Lung (tissue), 12 donors: ENCODE measurements around the gene SMARCAL1. TPM values are rescaled to one million over a fixed set of nuclear protein-coding genes. Genes with fewer than 3 reads are reported as not detected.
A peak's percentile ranks its signal among the peaks of the same experiment; 100 is the strongest.

Source experiments
- ATAC-seq: fragments of 200-7000 bp; cut with Tn5 transposase; one replicate; pipeline ENCODE4 v1.9.1; 2020; ENCODE audit warnings: moderate number of reproducible peaks; ENCODE audit not compliant: insufficient read depth, low FRiP score
- DNase-seq, 3 donors: peaks; one replicate each; pipeline ENCODE4 v3.0.0-alpha.2; 2013 to 2017
- H3K27ac ChIP-seq, 2 donors: one replicate each; pipeline ENCODE4 v1.5.1; 2013; ENCODE audit warnings: mild to moderate bottlenecking in 2 of 2, moderate library complexity in 2 of 2, control low read depth in 1 of 2, inconsistent platforms in 1 of 2, low read depth in 1 of 2, low read length in 1 of 2
- H3K27me3 ChIP-seq, 3 donors: one replicate each; pipeline ENCODE4 v1.5.1; 2013; ENCODE audit warnings: low read length in 2 of 3; ENCODE audit not compliant: control insufficient read depth in 3 of 3, insufficient read depth in 3 of 3
- H3K36me3 ChIP-seq, 4 donors: one replicate each; pipeline ENCODE4 v1.5.1; 2013; ENCODE audit warnings: low read length in 4 of 4, mild to moderate bottlenecking in 1 of 4, moderate library complexity in 1 of 4; ENCODE audit not compliant: control insufficient read depth in 4 of 4, insufficient read depth in 4 of 4
- H3K4me1 ChIP-seq, 5 donors: one replicate each; pipeline ENCODE4 v1.5.1; 2013; ENCODE audit warnings: low read length in 5 of 5, mild to moderate bottlenecking in 2 of 5, moderate library complexity in 1 of 5; ENCODE audit not compliant: control insufficient read depth in 5 of 5, insufficient read depth in 5 of 5
- H3K4me3 ChIP-seq: one replicate; pipeline ENCODE4 v1.5.1; 2013; ENCODE audit warnings: mild to moderate bottlenecking, control low read depth, moderate library complexity
- H3K9ac ChIP-seq, 2 donors: one replicate each; pipeline ENCODE4 v1.5.1; 2013; ENCODE audit warnings: low read length in 2 of 2, control low read depth in 1 of 2; ENCODE audit not compliant: insufficient read depth in 1 of 2
- H3K9me3 ChIP-seq, 4 donors: one replicate each; pipeline ENCODE4 v1.5.1; 2013; ENCODE audit warnings: low read length in 3 of 4, mild to moderate bottlenecking in 1 of 4, moderate library complexity in 1 of 4; ENCODE audit not compliant: control insufficient read depth in 4 of 4, insufficient read depth in 3 of 4
- CTCF ChIP-seq: IDR thresholded peaks from 2 replicates; pipeline ENCODE4 v1.5.1; 2012; ENCODE audit warnings: mild to moderate bottlenecking; ENCODE audit errors: control extremely low read depth, extremely low read depth
- WGBS, 2 donors: extraction: QIAGEN DNeasy Blood & Tissue Kit; methylation state at CpG; one replicate each; pipeline ENCODE4 v1.1.7; 2013; 5-methylcytosine and 5-hydroxymethylcytosine counted together
- polyA plus RNA-seq, 2 donors: library from polyadenylated mRNA; stranded (reverse); fragments of 200-250 nt; gene quantifications; one replicate each; pipeline ENCODE4 v1.2.1, GENCODE V29; 2013
- total RNA-seq, 2 donors: library from RNA; depleted of rRNA in 1 of 2; stranded (reverse); fragments of >200 nt in 1 of 2; gene quantifications; one replicate each; pipeline ENCODE4 v1.2.1, GENCODE V29; 2014 to 2021
- donor health status: control.
- donor health status: control.
- donor health status: Bipolar disorder and iron deficiency.
- donor health status: healthy.
- donor health status: DM: yes; HTN: yes; CAD: no.

The SMARCAL1 gene
- total and polyA plus RNA-seq, 4 donors = 5.2 to 28.6 (median 13.5) TPM

GRCh38 chr2:216507220-216508160 lies 95.2 kb downstream of the SMARCAL1 start:
- no peak overlapping the region for H3K4me3 ChIP-seq
- no peak overlapping the region for H3K27ac ChIP-seq
- 89 to 91% methylated on average over 5 of the region's 5 CpGs for WGBS, 2 donors
- no peak overlapping the region for H3K9ac ChIP-seq
- DNase-seq (no peak), ATAC-seq (no peak)
- H3K4me1 ChIP-seq = peaks cover 0 to 10% (median 0%) of the 10 kb centered on the region in 5 donors
- no peaks in the 10 kb centered on the region for H3K27me3 ChIP-seq
- H3K36me3 ChIP-seq = peaks cover 10 to 29% (median 13%) of the 10 kb centered on the region in 4 donors
- no peaks in the 10 kb centered on the region for H3K9me3 ChIP-seq
- no peak for TF ChIP-seq CTCF

GRCh38 chr2:216508229-216508628 lies 95.9 kb downstream of the SMARCAL1 start:
- no peak for ATAC-seq
- Histone ChIP-seq H3K27me3 (no peaks in the 10 kb centered on the region), H3K27ac (no peak overlapping the region), H3K4me1 (peaks cover 0 to 3% (median 0%) of the 10 kb centered on the region in 5 donors), H3K4me3 (no peak overlapping the region), H3K9me3 (no peaks in the 10 kb centered on the region), H3K36me3 (peaks cover 5 to 25% (median 6%) of the 10 kb centered on the region in 4 donors), H3K9ac (no peak overlapping the region)
- no peak for TF ChIP-seq CTCF
- DNase-seq = no peak
- WGBS, 2 donors = 91 to 96% methylated on average over 1 of the region's 1 CpG

GRCh38 chr2:216516730-216517350 lies 104.6 kb downstream of the SMARCAL1 start:
- H3K9me3 ChIP-seq = no peaks in the 10 kb centered on the region
- no peak overlapping the region for H3K9ac ChIP-seq
- H3K4me1 ChIP-seq = peaks cover 0 to 8% (median 0%) of the 10 kb centered on the region in 5 donors
- peak; percentile 55 for ATAC-seq
- 47 to 51% methylated on average over 2 of the region's 2 CpGs for WGBS, 2 donors
- H3K36me3 ChIP-seq = peaks cover 0 to 3% (median under 1%) of the 10 kb centered on the region in 4 donors
- peak in 2 of 3 donors; percentile 73 for DNase-seq
- H3K4me3 ChIP-seq = no peak overlapping the region
- no peaks in the 10 kb centered on the region for H3K27me3 ChIP-seq
- TF ChIP-seq CTCF = peak; percentile 50
- no peak overlapping the region for H3K27ac ChIP-seq
